ENCODE data around the gene SPATA16.
"Not testable (repeated sequence)": the region's sequence is repeated elsewhere in the genome, so short reads cannot be mapped to it uniquely, and the experiment has no call there.

SPATA16 gene

GRCh38 chr3:172869368-172869771, 271.7 kb downstream of the SPATA16 start:
- no peak for DNase-seq

GRCh38 chr3:172868582-172869200, 272.3 kb downstream of the SPATA16 start:
- DNase-seq: no peak

DNA sequence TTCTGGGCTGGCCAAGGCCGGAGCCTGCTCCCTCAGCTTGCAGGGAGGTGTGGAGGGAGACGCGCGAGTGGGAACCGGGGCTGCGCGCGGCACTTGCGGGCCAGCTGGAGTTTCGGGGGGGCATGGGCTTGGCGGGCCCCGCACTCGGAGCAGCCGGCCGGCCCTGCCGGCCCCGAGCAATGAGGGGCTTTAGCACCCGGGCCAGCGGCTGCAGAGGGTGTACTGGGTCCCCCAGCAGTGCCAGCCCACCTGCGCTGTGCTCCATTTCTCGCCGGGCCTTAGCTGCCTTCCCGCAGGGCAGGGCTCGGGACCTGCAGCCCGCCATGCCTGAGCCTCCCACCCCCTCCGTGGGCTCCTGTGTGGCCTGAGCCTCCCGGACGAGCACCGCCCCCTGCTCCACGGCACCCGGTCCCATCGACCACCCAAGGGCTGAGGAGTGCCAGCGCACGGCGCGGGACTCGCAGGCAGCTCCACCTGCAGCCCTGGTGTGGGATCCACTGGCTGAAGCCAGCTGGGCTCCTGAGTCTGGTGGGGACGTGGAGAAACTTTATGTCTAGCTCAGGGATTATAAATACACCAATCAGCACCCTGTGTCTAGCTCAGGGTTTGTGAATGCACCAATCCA, 274.2 kb downstream of the SPATA16 start:
- DNase-seq: not testable (repeated sequence)

- DNase-seq: no peak
These were observed 282.0 kb downstream of the SPATA16 start for GRCh38 chr3:172859041-172859440.

DNA sequence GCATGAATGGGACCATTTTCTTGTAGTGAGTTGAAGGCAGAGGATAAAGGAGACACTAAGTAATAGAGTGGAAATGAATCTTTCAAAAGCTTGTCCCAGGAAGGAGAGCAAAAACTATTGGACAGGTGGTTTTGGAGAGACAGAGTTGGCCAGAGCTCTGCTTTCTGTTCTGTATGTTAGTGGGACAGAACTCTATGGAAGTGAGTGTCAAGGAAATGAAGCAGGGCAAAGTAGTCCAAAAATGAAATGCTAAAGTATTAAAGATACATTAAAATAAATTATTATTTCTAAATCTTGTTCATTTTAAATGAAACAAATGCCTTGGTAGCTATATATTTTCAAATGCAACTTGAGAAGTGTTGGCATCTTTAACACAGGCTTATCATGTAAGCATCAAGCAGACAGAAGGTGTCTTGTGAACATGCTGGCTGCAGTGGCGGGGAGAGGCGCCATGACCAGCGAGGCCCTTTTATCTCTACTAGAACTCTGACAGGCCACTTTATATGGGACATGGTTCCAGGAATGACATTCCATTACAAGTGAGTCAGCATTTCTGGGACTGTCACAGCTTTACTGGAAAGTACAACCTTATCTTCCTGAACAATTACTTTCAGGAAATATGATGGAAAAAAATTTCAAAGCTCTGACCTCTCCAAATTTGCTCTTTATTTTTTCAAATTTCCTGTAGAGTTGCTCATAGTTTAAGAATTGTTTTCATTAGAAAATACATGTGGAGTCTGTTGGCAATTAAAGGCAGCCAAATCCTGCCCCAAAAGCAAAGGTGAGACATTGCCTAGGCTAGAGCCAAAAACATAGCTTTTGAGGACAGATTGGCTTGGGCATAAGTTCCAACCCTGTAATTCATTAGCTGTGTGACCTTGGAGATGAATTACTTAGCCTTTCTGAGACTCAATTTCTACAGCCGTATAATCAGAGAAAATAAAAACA, 284.0 kb downstream of the SPATA16 start:
- DNase-seq: no peak

GRCh38 chr3:172855037-172855436, 286.0 kb downstream of the SPATA16 start:
- no peak for DNase-seq

- DNase-seq: no peak
These were observed 286.9 kb downstream of the SPATA16 start for GRCh38 chr3:172853921-172854666.

DNA sequence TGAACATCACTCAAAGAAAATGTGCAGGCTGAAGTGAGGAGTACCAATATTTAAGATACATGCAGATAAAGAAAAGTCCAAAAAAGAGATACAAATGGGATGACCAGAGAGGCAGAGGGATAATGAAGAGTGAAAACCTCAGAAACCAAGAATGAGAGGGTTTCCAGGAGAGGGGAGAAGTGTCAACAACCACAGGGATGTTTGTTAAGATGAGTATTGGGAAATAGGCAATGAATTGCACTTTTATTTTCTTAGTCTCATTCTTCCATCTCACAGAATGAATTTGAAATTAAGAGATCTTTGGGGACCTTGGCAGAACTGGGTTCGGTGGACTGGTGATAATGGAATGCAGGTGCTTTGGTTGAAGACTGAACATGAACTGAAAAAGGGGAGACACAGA, 288.0 kb downstream of the SPATA16 start:
- no peak for DNase-seq

- DNase-seq: no peak
These were observed 292.1 kb downstream of the SPATA16 start for GRCh38 chr3:172848910-172849309.

DNA sequence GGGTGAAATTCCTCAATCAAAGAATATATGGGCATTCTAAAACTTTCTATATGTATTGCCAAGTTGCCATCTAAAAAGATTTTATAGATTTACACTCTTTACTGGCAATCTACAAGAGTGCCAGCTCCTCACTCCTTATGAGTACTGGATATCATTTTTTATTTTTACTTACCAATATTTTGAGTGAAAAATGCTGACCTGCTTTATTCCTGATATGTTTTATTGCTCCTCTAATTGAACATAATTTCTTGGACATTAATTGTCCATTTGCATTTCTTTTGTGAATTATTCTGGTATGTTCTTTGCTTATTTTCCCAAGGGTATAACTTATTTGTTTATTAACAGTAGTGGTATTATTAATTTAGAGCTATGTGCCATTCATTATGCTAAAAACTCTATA, 293.7 kb downstream of the SPATA16 start:
- no peak for DNase-seq

- DNase-seq: no peak
These were observed 294.3 kb downstream of the SPATA16 start for GRCh38 chr3:172846706-172847105.

GRCh38 chr3:172846103-172846561, 294.9 kb downstream of the SPATA16 start:
- no peak for DNase-seq

DNA sequence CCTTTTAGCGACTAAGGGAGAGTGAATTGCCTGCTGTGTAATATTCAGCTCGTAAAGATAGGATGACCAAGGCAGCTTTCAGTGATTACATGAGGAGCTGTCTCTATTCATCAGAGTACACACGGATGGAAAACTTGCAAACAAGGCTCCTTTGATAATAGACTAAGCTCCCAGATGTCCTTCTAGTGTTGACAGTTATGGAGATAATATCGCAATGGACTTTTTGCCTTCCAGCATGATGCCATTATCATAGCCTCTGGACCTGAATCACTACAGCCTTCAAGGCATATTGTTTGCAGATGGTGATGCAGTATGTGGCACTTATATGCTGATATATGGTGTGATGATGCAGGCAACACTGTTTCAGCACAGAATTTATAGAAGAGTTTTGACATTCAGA, 296.6 kb downstream of the SPATA16 start:
- no peak for DNase-seq

DNA sequence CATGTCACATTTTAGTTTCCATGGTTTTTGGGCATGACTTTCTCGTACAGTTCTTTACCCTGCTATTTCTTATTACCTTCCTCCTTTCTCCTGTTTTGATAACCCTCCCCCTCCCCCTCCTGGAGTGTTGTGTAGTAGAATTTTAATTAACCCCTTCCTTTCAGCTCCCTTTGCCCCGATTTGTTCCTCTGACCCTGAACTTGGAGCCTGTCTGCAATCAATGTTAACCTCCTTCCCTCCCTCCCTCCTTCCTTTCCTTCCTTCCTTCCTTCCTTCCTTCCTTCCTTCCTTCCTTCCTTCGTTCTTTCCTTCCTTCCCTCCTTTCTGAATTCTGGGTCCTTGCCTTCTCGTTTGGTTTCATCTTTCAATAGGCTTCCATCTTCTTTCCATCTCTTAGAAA, 300.1 kb downstream of the SPATA16 start:
- no peak for DNase-seq

GRCh38 chr3:172840463-172840862, 300.6 kb downstream of the SPATA16 start:
- no peak for DNase-seq

DNA sequence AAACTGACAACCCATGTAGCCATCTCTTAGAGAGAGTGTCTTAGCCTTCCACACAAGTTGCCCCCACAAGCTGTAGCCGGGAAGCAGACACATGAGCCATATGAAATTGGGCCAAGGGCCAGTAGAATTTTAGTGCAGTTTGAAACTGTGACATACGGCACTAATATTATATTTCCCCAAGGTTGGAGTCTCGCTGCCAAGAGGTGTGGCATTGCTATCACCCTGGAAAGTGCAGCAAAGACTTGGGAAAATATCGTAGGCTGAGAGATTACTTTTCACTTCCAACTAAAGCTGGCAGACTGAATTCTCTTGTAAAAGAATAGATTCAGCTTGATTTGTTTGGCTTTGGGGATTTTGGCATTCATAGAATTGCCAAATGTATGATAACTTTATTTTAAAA, 301.4 kb downstream of the SPATA16 start:
- no peak for DNase-seq
